ENCODE measurements around the gene EFCAB9.

DNA sequence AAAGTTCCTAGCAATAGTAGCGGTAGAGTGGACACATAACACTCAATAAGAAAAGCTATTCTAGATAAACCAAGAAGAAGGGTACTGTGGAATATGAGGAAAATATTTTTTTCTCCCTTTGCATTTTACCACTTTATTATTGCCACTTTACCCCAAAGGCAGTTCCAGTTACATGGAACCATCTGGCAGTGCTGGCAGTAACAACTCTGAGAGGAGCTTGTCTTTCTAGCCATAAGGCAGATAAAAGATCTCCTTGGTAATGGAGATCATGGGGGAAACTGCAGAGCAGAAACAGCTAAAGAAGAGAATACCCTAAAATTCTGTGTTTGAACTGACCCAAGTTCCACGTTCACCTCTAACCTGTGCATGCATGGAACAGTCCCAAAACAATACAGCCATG is 51.1 kb downstream of the EFCAB9 start:
- TF ChIP-seq, protein P1, sequence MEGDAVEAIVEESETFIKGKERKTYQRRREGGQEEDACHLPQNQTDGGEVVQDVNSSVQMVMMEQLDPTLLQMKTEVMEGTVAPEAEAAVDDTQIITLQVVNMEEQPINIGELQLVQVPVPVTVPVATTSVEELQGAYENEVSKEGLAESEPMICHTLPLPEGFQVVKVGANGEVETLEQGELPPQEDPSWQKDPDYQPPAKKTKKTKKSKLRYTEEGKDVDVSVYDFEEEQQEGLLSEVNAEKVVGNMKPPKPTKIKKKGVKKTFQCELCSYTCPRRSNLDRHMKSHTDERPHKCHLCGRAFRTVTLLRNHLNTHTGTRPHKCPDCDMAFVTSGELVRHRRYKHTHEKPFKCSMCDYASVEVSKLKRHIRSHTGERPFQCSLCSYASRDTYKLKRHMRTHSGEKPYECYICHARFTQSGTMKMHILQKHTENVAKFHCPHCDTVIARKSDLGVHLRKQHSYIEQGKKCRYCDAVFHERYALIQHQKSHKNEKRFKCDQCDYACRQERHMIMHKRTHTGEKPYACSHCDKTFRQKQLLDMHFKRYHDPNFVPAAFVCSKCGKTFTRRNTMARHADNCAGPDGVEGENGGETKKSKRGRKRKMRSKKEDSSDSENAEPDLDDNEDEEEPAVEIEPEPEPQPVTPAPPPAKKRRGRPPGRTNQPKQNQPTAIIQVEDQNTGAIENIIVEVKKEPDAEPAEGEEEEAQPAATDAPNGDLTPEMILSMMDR (IDR thresholded peaks at IDR 0.05; ENCODE audit: low read depth, low read length) = no peak
- no peak for TF ChIP-seq EZH2phosphoT487 (IDR thresholded peaks at IDR 0.05; ENCODE audit: low read depth)

All from OCI-LY3 (cell line).